Measurements from ENCODE around the gene ACP2. TPM values are rescaled to one million over a fixed set of nuclear protein-coding genes. Genes with fewer than 3 reads are reported as not detected.

The ACP2 gene
- polyA plus RNA-seq, 1 of the 3 experiments (the other 2 are of a cell fraction), result 17.5 TPM

DNA sequence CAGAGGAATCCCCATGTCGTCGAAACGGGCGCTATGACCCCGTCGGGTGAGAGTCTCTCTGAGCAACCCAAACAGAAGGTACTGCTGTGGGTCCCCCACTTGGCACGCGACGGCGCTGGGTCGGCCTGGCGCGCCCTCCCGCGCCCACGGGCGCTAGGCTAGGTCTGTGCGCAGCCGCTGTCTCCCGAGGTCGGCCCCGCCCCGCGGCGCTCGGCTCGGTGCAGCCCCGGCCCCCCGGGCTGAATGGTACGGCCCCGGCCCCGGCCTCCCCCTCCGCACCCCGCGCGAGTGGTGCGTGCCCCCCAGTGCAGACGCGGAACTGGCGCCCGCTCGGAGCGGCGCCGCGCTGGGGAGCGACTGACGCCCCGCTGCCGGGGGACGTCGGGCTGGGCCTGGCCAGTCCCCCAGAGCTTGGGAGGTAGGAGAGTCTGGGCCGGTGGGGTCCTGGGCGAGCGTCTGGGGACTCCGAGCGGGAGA, 21.3 kb upstream of the ACP2 start, which contains the start of gene MADD:
Gene MADD, plus strand, starts transcription at position 305 of the 477 bp plus-strand sequence.
- peaks cover 34 to 41% of the 10 kb centered on the region in 2 experiments for H3K4me1 ChIP-seq (ENCODE audit: control insufficient read depth in 1 of 2, insufficient read depth in 2 of 2, low read depth in 1 of 2, low read length in 1 of 2)
- TF ChIP-seq RXRA (IDR thresholded peaks at IDR 0.05; ENCODE audit: borderline replicate concordance, low read depth) (no peak), MEF2A (IDR thresholded peaks at IDR 0.05; ENCODE audit: borderline replicate concordance, low read depth) (no peak), NFIC (IDR thresholded peaks at IDR 0.05; ENCODE audit: borderline replicate concordance) (no peak), EZH2phosphoT487 (IDR thresholded peaks at IDR 0.05; ENCODE audit: borderline replicate concordance, low read depth) (no peak), SIN3A (IDR thresholded peaks at IDR 0.05; ENCODE audit: borderline replicate concordance, low read depth, low read length) (peak; percentile 11; the same call in 1 of the 2 replicates), FOXM1 (IDR thresholded peaks at IDR 0.05; ENCODE audit: low read depth) (no peak), PBX3 (IDR thresholded peaks at IDR 0.05) (no peak), CTCF (IDR thresholded peaks at IDR 0.05) (no peak), YY1 (IDR thresholded peaks at IDR 0.05; ENCODE audit: low read depth) (no peak), POLR2AphosphoS5 (IDR thresholded peaks at IDR 0.05; ENCODE audit: low read depth, low read length) (no peak; the same call in 1 of the 2 replicates), USF2 (IDR thresholded peaks at IDR 0.05; ENCODE audit: borderline replicate concordance, low read depth, low read length) (no peak), IRF3 (IDR thresholded peaks at IDR 0.05; ENCODE audit: low read depth, low read length) (no peak), FOSL2 (IDR thresholded peaks at IDR 0.05; ENCODE audit: borderline replicate concordance, low read depth) (no peak), MXI1 (IDR thresholded peaks at IDR 0.05; ENCODE audit: low read depth, low read length) (peak; percentile 39; the same call in 1 of the 2 replicates), JUND (IDR thresholded peaks at IDR 0.05) (no peak), ELF1 (IDR thresholded peaks at IDR 0.05) (no peak; the same call in 1 of the 2 replicates), RAD21 (IDR thresholded peaks at IDR 0.05; ENCODE audit: low read length) (no peak), NRF1 (IDR thresholded peaks at IDR 0.05; ENCODE audit: low read depth, low read length) (peak; percentile 64), GABPA (IDR thresholded peaks at IDR 0.05; ENCODE audit: low read depth) (no peak), TAF1 (IDR thresholded peaks at IDR 0.05; ENCODE audit: borderline replicate concordance, low read depth, low read length) (peak; percentile 45; the same call in 1 of the 2 replicates), CHD2 (IDR thresholded peaks at IDR 0.05; ENCODE audit: low read length, partially characterized antibody) (no peak), RFX5 (IDR thresholded peaks at IDR 0.05; ENCODE audit: low read length) (no peak), SMC3 (IDR thresholded peaks at IDR 0.05; ENCODE audit: low read depth, low read length) (no peak), REST (IDR thresholded peaks at IDR 0.05; ENCODE audit: low read depth, low read length) (no peak), GATA2 (CRISPR knock-in tag; IDR thresholded peaks at IDR 0.05) (no peak), RCOR1 (IDR thresholded peaks at IDR 0.05; ENCODE audit: low read length) (0 out of 2 replicates have a peak, but pooled peaks have one; percentile 3)
- peaks cover 35% of the 10 kb centered on the region for H4K20me1 ChIP-seq (ENCODE audit: insufficient read depth)
- H3K36me3 ChIP-seq (replicated peaks in 1 of 2; ENCODE audit: control insufficient read depth in 1 of 2, insufficient read depth in 2 of 2, low read length in 1 of 2), result peaks cover 0 to 12% of the 10 kb centered on the region in 2 experiments
- CTCF ChIA-PET, result interaction anchor here (1.4 to 2.4 kb wide), 3 partner anchors 10 to 142 kb away, joined by 7 to 26 read pairs (median 10); partner anchors contain the start of gene MYBPC3
- peak within 1 kb of the TSS; percentile 96 for H2AFZ ChIP-seq (ENCODE audit: low read depth)
- H3K27ac ChIP-seq (ENCODE audit: low read depth in 2 of 2, low read length in 1 of 2), result peak within 1 kb of the TSS; percentile 85 to 96
- no peaks in the 10 kb centered on the region for H3K27me3 ChIP-seq (ENCODE audit: insufficient read depth)
- peaks cover 42% of the 10 kb centered on the region for H3K79me2 ChIP-seq (ENCODE audit: insufficient read depth)
- no peaks in the 10 kb centered on the region for H3K9me2 ChIP-seq
- peaks cover 23% of the 10 kb centered on the region for H3F3A ChIP-seq (replicated peaks; ENCODE audit: insufficient read depth)
- POLR2A ChIA-PET, result interaction anchor here (1.5 kb wide), 2 partner anchors 83 to 85 kb away, joined by 5 to 6 read pairs; no protein-coding TSS in a partner anchor
- H3K4me3 ChIP-seq (ENCODE audit: low read depth in 2 of 2, low read length in 1 of 2), result peak within 1 kb of the TSS; percentile 64 to 73
- peak; percentile 98 for DNase-seq
- no peaks in the 10 kb centered on the region for H3K9me3 ChIP-seq
- H3K9ac ChIP-seq, result peak within 1 kb of the TSS; percentile 78
- H3K4me2 ChIP-seq, result peak within 1 kb of the TSS; percentile 89
- WGBS (ENCODE audit: low lambda C conversion rate), result 0% methylated on average over 19 of the region's 57 CpGs

Data from SK-N-SH (cell line).